Measurements from ENCODE around the gene IL1R2. TPM values are rescaled to one million over a fixed set of nuclear protein-coding genes. Genes with fewer than 3 reads are reported as not detected.

The IL1R2 gene
- total RNA-seq, 2 experiments from 2014 or later, result 0.53 TPM; not detected in 1

DNA sequence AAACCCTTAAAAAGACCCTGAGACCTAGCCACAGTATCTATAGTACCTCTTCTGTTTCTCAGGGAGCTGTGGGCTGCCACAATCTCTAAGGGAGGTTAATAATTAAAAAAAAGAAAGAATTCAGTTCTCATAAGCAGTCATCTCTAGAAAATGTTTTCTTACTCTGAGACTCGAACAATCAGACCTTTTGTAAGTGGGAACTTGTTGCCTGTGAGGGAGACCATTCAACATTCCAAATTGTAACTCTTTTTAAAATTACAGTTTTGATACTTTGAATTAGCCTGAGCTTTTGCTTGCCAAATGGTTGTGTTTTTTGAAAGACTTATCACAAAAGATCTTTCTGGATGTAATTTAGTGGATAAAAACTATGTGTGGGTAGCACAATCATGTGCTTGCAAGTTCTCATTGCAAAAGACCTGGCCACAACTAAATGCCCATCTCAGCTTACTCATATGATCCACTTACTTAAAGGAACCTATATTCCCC, 33.3 kb downstream of the IL1R2 start:
- H3K4me3 Mint-ChIP-seq, result no peak overlapping the region
- no peaks in the 10 kb centered on the region for H3K9me3 Mint-ChIP-seq
- peaks cover 3% of the 10 kb centered on the region for H3K27me3 Mint-ChIP-seq
- POLR2A ChIA-PET, result no interaction called here
- H3K36me3 Mint-ChIP-seq, result peaks cover 1% of the 10 kb centered on the region
- no peak overlapping the region for H3K27ac Mint-ChIP-seq
- peaks cover 4% of the 10 kb centered on the region for H3K4me1 Mint-ChIP-seq
- ATAC-seq (ENCODE audit: low read depth) (no peak), DNase-seq (no peak)

DNA sequence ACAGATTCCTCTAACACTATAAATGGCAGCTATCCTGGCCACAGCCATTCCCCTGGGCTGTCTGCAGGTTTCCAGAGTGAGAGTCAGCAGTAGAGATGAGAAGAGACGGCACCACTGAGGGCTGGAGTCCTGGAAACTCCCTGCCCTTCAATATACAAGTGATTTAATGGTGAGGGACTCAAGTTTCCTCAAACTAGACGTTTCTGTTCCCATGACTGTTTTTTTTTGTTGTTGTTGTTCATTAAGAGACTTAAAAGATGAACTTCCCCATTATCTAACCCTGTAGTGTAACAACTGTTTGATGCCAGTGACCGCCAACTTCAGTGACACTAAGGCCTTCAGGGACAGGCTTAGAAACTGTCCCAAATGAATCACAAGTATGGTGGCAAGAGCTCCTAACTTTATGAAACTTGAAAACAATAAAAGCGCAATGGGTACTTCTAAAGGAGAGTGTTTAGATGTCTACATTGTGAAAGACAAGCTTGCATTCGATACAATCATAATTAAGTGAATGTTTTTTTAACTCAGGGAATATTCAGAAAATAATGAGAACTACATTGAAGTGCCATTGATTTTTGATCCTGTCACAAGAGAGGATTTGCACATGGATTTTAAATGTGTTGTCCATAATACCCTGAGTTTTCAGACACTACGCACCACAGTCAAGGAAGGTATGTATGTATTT, 34.0 kb downstream of the IL1R2 start:
- Mint-ChIP-seq H3K27ac (no peak overlapping the region), H3K4me3 (no peak overlapping the region), H3K27me3 (no peaks in the 10 kb centered on the region), H3K9me3 (no peaks in the 10 kb centered on the region), H3K36me3 (peaks cover 1% of the 10 kb centered on the region), H3K4me1 (peaks cover under 1% of the 10 kb centered on the region)
- no peak for ATAC-seq (ENCODE audit: low read depth)
- POLR2A ChIA-PET, result no interaction called here
- DNase-seq, result no peak

DNA sequence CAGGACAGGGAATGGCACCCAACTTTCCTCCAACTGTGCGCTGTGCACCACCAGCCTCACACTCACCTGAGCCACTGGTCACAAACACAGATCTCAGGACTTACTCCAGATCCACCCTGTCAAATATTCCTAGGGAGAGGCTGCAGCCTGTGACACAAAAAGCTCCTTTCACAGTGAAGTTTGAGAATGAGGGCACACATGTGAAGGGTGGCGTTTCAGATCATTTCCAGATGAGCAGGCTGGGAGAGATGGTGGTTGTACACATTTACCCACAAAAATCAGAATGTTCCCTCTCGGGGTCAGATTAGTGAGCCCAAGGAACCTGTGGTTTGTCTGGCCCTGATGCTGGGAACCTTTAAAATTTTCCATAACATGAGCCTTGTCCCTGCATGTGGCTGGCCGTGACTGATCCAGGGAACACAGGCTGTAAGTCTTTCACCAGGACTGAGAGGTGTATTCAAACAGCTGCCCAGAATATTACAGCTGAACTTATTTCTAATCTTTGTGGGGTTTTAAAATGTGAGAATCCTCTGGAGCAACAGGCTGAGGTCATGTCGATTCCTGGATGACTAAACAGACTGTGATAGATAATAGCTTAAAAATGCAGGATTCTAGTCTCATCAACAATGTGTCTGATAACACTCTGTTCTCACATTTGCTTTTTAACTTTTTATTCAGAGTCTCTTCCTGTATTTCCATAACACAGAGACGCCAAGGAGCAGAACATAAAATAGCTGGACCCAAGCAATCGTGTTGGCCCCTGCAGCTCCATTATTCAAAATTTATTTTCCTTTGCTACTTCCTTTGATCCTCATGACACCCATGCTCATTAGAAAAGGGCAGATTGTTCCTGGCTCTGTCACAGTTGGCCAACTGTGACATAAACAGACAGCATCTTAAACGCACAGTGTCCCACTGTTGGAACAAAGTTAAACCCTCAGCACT, 35.5 kb downstream of the IL1R2 start:
- DNase-seq (no peak), ATAC-seq (ENCODE audit: low read depth) (no peak)
- H3K4me3 Mint-ChIP-seq, result no peak overlapping the region
- peaks cover 1% of the 10 kb centered on the region for H3K36me3 Mint-ChIP-seq
- H3K9me3 Mint-ChIP-seq, result no peaks in the 10 kb centered on the region
- peaks cover 1% of the 10 kb centered on the region for H3K4me1 Mint-ChIP-seq
- H3K27ac Mint-ChIP-seq, result no peak overlapping the region
- POLR2A ChIA-PET, result interaction anchor here (0.5 kb wide), 1 partner anchor 329 kb away, joined by 4 read pairs; no protein-coding TSS in a partner anchor
- no peaks in the 10 kb centered on the region for H3K27me3 Mint-ChIP-seq

DNA sequence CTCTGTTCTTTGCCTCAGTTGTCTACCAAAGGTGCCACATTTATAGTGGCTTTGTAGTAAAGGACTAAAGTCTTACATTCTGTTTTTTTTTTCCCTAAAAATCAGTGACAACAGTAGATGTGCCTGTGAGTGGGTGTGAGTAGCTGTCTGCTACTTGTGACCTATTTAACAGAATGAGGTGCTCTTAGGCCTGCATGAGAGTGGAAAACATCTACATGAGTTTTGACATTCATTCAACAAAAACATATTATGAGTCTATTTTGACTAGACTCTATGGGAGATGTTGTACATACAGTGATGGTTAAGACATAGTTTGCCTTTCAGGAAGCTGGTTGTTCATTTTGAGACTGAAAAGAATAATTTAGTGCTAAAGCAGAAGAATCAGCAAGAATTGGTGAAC, 36.7 kb downstream of the IL1R2 start:
- Mint-ChIP-seq H3K36me3 (peaks cover 1% of the 10 kb centered on the region), H3K27me3 (no peaks in the 10 kb centered on the region), H3K4me3 (no peak overlapping the region), H3K27ac (no peak overlapping the region), H3K4me1 (peaks cover 11% of the 10 kb centered on the region), H3K9me3 (no peaks in the 10 kb centered on the region)
- DNase-seq (no peak), ATAC-seq (ENCODE audit: low read depth) (no peak)
- POLR2A ChIA-PET, result interaction anchor here (0.5 kb wide), 1 partner anchor 253 kb away, joined by 3 read pairs; no protein-coding TSS in a partner anchor

DNA sequence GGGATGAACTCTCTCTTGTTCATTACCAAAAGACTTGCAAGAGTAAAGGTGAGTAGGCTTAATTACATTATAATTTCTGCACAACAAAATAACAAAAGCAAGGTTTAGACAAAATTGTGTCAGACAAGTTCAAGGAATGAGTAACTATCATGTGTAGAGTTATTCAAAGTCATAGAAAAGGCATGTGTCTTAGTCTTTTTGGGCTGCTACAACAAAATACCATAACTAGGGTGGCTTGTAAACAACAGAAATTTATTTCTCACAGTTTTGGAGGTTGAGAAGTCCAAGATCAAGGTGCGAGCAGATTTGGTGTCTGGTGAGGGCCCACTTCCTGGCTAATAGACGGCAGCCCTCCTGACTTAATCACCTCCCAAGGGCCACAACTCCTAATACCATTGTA, 37.6 kb downstream of the IL1R2 start:
- ATAC-seq (ENCODE audit: low read depth) (no peak), DNase-seq (no peak)
- peaks cover 1% of the 10 kb centered on the region for H3K36me3 Mint-ChIP-seq
- H3K27me3 Mint-ChIP-seq, result no peaks in the 10 kb centered on the region
- POLR2A ChIA-PET, result no interaction called here
- peaks cover 18% of the 10 kb centered on the region for H3K4me1 Mint-ChIP-seq
- no peak overlapping the region for H3K4me3 Mint-ChIP-seq
- no peaks in the 10 kb centered on the region for H3K9me3 Mint-ChIP-seq
- no peak overlapping the region for H3K27ac Mint-ChIP-seq

DNA sequence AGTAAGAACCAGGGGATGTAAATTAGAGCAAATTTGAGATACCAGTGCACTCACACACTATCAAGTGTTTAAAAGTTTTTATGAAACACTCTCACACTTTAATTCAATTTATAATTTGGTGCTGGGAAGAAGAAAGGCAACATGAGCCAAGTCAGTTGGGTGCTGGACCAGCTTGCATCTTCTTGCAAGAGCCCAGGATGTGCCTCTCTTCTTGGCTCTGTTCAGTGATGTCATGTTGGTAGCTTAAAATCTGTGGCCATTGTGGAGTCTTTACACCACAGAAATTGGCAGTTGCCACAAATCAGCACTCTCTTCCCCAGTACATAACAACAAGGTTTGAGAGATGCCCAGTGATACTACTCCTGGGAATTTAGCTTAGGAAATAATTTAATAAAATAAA, 38.2 kb downstream of the IL1R2 start:
- Mint-ChIP-seq H3K36me3 (peaks cover 1% of the 10 kb centered on the region), H3K4me3 (no peak overlapping the region), H3K27me3 (no peaks in the 10 kb centered on the region), H3K27ac (no peak overlapping the region), H3K4me1 (peaks cover 22% of the 10 kb centered on the region), H3K9me3 (peaks cover 4% of the 10 kb centered on the region)
- POLR2A ChIA-PET, result no interaction called here
- ATAC-seq (ENCODE audit: low read depth) (no peak), DNase-seq (no peak)

DNA sequence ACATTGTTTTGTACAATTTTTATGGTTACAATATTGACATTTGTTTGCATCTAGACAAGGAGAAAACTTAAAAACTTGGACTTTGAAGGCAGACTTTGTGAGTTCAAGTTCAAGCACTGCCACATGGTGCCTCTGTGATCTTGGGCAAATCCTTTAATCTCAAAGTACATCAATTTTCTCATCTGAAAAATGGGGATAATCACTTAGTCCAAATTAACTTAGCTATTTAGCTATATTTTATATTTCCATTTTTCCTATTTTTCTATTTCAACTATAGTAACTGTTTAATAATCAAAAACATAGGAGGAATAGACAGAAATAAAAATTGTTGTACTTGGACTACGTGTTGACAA, 38.7 kb downstream of the IL1R2 start:
- peaks cover 22% of the 10 kb centered on the region for H3K4me1 Mint-ChIP-seq
- peaks cover 1% of the 10 kb centered on the region for H3K36me3 Mint-ChIP-seq
- no peak overlapping the region for H3K4me3 Mint-ChIP-seq
- no peak overlapping the region for H3K27ac Mint-ChIP-seq
- peaks cover 4% of the 10 kb centered on the region for H3K9me3 Mint-ChIP-seq
- ATAC-seq (ENCODE audit: low read depth), result no peak
- no peak for DNase-seq
- POLR2A ChIA-PET, result no interaction called here
- no peaks in the 10 kb centered on the region for H3K27me3 Mint-ChIP-seq

DNA sequence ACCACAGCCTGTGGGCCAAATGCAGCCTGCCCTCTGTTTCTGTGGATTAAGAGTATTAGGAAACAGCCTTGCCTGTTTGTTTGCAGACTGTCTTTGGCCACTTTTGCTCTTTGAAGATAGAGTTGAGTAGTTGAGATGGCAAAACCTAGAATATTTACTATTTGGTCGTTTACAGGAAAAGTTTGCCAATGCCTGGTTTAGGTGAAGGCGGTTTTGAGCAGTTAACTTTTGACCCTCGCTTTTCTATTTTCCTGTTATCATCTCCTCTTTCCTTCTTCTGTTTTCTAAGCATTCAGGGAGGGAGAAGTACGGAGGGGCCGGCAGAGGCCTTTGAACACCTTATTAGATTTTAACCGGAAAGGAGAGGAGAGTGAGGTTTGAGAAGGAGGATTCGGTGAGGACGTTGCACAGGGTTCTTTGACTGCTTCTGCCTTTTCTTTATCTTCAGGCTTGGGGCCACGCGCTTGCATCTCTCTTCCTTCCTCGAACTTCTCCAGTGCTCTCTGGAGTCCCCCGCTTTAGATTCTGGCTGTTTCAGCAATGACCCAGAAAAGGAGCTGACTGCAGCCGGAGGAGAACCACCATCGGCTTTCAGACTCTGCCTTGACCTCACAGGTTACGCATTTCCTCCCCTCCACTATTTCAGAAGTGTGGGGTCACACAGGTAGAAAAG, 39.2 kb downstream of the IL1R2 start:
- Mint-ChIP-seq H3K9me3 (peaks cover 4% of the 10 kb centered on the region), H3K4me1 (peaks cover 22% of the 10 kb centered on the region), H3K27ac (no peak overlapping the region), H3K27me3 (no peaks in the 10 kb centered on the region), H3K4me3 (no peak overlapping the region), H3K36me3 (peaks cover 1% of the 10 kb centered on the region)
- POLR2A ChIA-PET, result no interaction called here
- DNase-seq (no peak), ATAC-seq (ENCODE audit: low read depth) (no peak)

DNA sequence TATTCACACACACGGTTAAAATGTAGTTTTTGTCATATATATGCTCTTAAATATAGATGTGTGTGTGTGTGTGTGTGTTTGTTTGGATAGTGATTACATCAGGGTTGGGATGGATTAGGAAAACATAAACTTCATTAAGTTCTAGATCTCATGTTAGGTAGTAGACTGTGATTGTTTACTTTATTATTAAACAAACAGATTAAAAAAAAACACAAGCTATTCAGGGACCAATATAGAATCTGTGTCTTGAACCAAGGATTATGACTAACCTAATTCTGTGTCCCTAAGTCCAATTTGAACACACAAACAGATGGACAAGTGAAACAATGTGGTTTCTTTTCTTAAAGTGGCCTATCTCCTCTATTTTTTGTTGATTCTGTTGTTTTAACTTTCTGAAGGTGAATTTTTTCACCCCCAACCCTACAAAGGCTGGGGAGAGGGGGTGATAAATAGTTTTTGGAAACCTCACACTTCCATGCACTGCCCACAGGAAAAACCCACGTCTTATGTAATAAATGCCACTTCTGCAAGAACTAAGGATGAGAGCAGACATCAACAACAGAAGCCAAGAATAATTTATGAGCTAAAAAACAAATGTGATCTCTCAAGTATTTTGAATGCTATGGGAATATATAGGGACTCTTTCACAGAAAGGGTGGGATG, 40.7 kb downstream of the IL1R2 start:
- no peaks in the 10 kb centered on the region for H3K27me3 Mint-ChIP-seq
- peaks cover 4% of the 10 kb centered on the region for H3K9me3 Mint-ChIP-seq
- DNase-seq, result no peak
- H3K36me3 Mint-ChIP-seq, result peaks cover 1% of the 10 kb centered on the region
- peaks cover 22% of the 10 kb centered on the region for H3K4me1 Mint-ChIP-seq
- POLR2A ChIA-PET, result no interaction called here
- ATAC-seq (ENCODE audit: low read depth), result no peak
- no peak overlapping the region for H3K4me3 Mint-ChIP-seq
- H3K27ac Mint-ChIP-seq, result no peak overlapping the region

DNA sequence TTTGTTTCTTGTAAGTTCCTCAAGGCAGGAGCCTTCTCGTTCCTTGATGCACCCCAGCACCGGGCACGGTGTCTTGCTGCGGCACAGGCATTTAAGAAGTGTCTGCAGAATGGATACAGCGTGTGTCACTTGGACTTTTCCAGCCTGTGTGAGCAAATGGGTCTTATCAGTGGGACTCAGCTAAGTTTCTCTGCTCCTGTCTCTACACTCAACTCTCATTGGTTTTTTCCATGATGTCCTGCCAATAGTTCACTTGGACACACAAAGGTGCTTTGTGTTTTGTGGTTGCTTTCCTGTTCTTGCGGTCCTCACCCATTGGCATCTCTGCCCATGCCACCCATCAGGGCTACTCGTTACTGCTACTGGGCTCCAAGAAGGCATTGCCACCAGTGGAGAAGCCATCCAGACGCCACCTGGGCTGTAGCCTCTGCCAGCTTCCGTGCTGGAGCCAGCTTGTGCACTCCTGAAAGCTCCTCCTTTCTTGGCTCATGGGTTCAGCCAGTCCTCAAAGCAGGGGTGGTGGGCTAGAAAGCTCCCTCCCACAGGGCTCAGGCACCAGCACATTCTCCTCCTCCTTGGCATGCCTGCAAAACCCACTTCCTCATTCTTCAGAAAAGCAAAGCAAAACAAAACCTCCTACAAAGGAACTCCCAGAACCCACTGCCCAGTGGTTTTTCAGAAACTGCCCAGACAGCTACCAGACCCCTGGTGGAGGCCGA, 41.4 kb downstream of the IL1R2 start:
- no peaks in the 10 kb centered on the region for H3K27me3 Mint-ChIP-seq
- POLR2A ChIA-PET, result interaction anchor here (0.7 kb wide), 2 partner anchors 57 to 410 kb away, joined by 3 to 7 read pairs; no protein-coding TSS in a partner anchor

DNA sequence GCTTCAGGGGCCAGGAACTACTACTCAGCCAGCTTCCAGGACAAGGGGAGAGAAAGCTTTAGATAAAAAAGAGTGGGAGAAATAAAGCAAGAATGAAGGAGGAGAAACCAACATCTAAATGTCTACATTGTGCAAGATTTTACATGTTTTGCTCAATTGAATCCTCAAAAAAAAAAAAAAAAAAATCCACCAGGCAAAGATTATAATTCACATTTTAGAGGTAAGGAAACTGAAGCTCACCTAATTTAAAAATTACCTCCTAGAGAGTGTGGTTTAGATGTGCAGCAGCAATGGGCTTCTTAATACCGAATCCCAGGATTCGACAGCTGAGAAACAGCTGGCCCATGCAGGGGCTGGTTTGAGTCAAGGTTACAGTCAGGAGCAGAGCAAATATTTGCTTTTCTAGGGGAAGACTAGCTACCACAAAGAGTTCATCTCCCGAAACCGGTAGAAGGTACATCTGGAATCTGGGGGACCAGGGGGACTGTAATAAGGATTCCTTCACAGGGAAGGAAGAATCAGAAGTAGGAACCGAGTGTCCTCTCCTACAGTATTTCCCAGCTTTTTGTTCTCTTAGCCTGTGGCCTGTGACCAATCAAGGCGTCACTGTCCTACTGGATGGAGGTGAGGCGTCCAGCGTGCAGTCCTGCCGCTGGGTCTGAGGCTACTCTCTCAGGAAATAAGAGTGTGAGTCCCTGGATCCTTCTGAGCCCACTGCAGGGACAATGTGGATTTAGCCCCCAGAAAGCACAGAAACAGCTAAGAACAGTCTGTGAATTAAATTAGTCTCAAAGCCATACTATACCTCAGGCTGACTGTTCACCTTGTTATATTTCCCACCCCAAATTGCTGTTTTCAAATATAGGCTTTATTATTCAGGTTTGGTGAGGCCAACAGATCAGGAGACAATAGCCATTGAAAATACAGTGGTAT, 42.3 kb downstream of the IL1R2 start:
- peaks cover 4% of the 10 kb centered on the region for H3K9me3 Mint-ChIP-seq
- no peak for DNase-seq
- peak overlapping the region; percentile 80 for H3K27ac Mint-ChIP-seq
- H3K4me1 Mint-ChIP-seq, result peaks cover 22% of the 10 kb centered on the region
- peak overlapping the region; percentile 46 for H3K4me3 Mint-ChIP-seq
- H3K36me3 Mint-ChIP-seq, result peaks cover 1% of the 10 kb centered on the region
- no peak for ATAC-seq (ENCODE audit: low read depth)
- no peaks in the 10 kb centered on the region for H3K27me3 Mint-ChIP-seq
- POLR2A ChIA-PET, result interaction anchor here (0.7 kb wide), 2 partner anchors 58 to 410 kb away, joined by 3 to 7 read pairs; no protein-coding TSS in a partner anchor

More for the DNA sequence above, 41.4 kb downstream of the IL1R2 start:
- peak overlapping the region; percentile 80 for H3K27ac Mint-ChIP-seq
- H3K4me3 Mint-ChIP-seq, result peak overlapping the region; percentile 46
- DNase-seq, result no peak
- peaks cover 22% of the 10 kb centered on the region for H3K4me1 Mint-ChIP-seq
- peaks cover 4% of the 10 kb centered on the region for H3K9me3 Mint-ChIP-seq
- peak; percentile 72 for ATAC-seq (ENCODE audit: low read depth)
- peaks cover 1% of the 10 kb centered on the region for H3K36me3 Mint-ChIP-seq

All from activated naive CD8-positive, alpha-beta T cell treated with anti-CD3 and anti-CD28 coated beads, Interleukin-2, amount 10 ng/mL, durations not matched to agents 7 days and 5 days (primary cell).